IMR-90 (cell line): ENCODE results near the gene ADAMTS18.

Experiments used
- CEBPB ChIP-seq: IDR thresholded peaks from 2 replicates; pipeline ENCODE4 v1.6.1; 2012; ENCODE audit warnings: low read depth, low read length, improper control_type of control experiment
- CTCF ChIP-seq: conservative IDR thresholded peaks from 2 replicates; pipeline ENCODE4 v1.5.1; 2012; ENCODE audit warnings: mild to moderate bottlenecking, low read depth, low read length, improper control_type of control experiment
- FOS ChIP-seq: fragments of 150-350 bp; IDR thresholded peaks from 2 replicates; pipeline ENCODE4 v1.6.1; 2016; ENCODE audit warnings: low read depth, low read length
- MAZ ChIP-seq: IDR thresholded peaks from 2 replicates; pipeline ENCODE4 v1.6.1; 2012; ENCODE audit warnings: low read depth, mild to moderate bottlenecking, low read length, improper control_type of control experiment, moderate library complexity, borderline replicate concordance
- MXI1 ChIP-seq: IDR thresholded peaks from 2 replicates; pipeline ENCODE4 v1.6.1; 2012; ENCODE audit warnings: low read depth, mild to moderate bottlenecking, low read length, moderate library complexity, borderline replicate concordance
- POLR2A ChIP-seq: IDR thresholded peaks from 2 replicates; pipeline ENCODE4 v1.6.1; 2012; ENCODE audit warnings: mild to moderate bottlenecking, low read depth, low read length
- RAD21 ChIP-seq: IDR thresholded peaks from 2 replicates; pipeline ENCODE4 v1.6.1; 2012; ENCODE audit warnings: low read length, improper control_type of control experiment
- RFX5 ChIP-seq: IDR thresholded peaks from 2 replicates; pipeline ENCODE4 v1.8.0; 2012; ENCODE audit warnings: low read depth, mild to moderate bottlenecking, low read length, moderate library complexity
- USF2 ChIP-seq: fragments of 150-350 bp; IDR thresholded peaks from 2 replicates; pipeline ENCODE4 v1.6.1; 2017; ENCODE audit warnings: mild to moderate bottlenecking, antibody characterized with exemption, low read length, low read depth

GRCh38 chr16:77444147-77444460, 9.3 kb upstream of the ADAMTS18 start:
- TF ChIP-seq POLR2A (no peak), CTCF (no peak), USF2 (no peak), FOS (no peak), RAD21 (no peak), MAZ (no peak), RFX5 (no peak), CEBPB (no peak), MXI1 (no peak)
